ENCODE measurements around the gene CHAT.

Gene CHAT

DNA sequence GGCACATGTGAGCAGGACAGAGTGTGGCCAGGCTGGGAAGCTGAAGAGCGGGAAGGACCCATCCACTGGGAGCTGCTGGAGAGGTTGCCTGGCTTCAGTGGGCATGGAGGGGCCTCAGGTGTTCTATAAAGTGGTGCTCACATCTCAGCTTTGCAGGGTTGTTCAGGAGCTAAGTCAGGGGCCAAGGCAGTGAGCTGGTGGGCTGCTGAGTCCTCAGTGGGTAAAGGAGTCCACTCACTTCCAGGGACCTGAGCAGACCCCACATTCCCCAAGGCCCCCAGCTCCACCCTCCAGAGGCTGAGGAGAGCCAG is 36.8 kb downstream of the CHAT start:
- Histone ChIP-seq H3K4me1 (ENCODE audit: control insufficient read depth, insufficient read depth, low read length) (no peaks in the 10 kb centered on the region), H3K36me3 (ENCODE audit: insufficient read depth, low read length) (no peaks in the 10 kb centered on the region), H3K27me3 (ENCODE audit: control insufficient read depth, insufficient read depth, low read length) (peaks cover 42% of the 10 kb centered on the region), H3K9ac (ENCODE audit: low read depth, low read length) (no peak overlapping the region), H3K9me3 (replicated peaks; ENCODE audit: low read length) (no peaks in the 10 kb centered on the region), H3K4me3 (ENCODE audit: low read length) (no peak overlapping the region), H3K4me2 (ENCODE audit: low read length) (no peak overlapping the region)

DNA sequence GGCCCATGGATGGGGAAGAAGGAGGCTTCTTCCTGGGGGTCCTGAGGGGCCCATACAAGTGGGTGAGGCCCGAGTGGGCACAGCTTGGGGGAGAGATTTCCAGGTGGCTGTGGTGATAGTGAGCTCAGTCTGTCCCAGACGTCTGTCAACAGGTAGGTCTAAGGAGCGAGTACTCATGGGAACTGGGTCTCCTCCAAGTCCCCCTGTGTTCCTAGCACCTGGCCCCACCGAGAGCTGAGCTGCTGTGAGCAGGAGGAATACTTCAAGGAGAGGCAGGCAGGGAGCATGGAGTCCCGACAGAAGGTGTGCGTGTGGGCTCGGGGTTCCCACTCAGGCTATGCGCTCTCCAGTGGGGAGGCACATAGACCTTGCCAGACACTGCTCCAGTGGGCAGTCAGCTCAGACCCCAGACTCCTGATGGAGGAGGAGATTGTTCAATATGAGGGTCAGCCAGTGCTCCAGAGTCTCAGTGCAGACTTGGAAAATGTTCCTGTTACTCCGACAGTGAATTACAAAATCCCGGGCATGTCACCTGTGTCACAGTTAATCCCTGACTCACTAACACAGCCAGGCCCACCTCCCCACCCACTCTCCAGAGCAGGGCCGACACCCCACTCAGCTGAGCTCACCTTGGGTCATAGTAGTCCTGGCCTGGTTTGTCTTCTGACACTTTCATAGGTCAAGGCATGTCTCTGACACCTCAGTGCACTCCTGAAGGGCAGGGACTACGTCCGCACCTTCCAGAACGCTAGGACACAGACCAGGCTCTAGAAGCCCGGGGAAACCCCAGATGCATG is 37.4 kb downstream of the CHAT start:
- no peaks in the 10 kb centered on the region for H3K36me3 ChIP-seq (ENCODE audit: insufficient read depth, low read length)
- no peak overlapping the region for H3K9ac ChIP-seq (ENCODE audit: low read depth, low read length)
- H3K4me1 ChIP-seq (ENCODE audit: control insufficient read depth, insufficient read depth, low read length), result no peaks in the 10 kb centered on the region
- peaks cover 36% of the 10 kb centered on the region for H3K27me3 ChIP-seq (ENCODE audit: control insufficient read depth, insufficient read depth, low read length)
- no peaks in the 10 kb centered on the region for H3K9me3 ChIP-seq (replicated peaks; ENCODE audit: low read length)
- no peak overlapping the region for H3K4me2 ChIP-seq (ENCODE audit: low read length)
- H3K4me3 ChIP-seq (ENCODE audit: low read length), result no peak overlapping the region

DNA sequence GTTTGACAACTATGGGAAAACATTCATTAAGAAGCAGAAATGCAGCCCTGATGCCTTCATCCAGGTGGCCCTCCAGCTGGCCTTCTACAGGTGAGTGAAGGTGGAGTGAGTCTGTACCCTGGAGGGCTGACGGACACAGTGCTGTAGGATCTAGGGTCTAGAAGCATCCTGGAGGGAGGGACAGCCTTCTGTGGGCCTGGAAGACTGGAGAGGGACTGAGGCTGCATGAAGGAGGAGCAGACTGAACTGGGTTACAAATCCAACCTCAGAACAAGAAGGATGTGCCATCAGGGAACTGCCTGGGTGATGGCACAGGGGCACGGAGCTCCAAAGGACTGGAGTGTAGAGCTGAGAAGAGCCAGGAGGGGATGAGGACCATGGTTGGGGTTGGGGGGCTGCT is 38.1 kb downstream of the CHAT start:
- H3K27me3 ChIP-seq (ENCODE audit: control insufficient read depth, insufficient read depth, low read length), result peaks cover 41% of the 10 kb centered on the region
- H3K9ac ChIP-seq (ENCODE audit: low read depth, low read length), result no peak overlapping the region
- H3K36me3 ChIP-seq (ENCODE audit: insufficient read depth, low read length), result no peaks in the 10 kb centered on the region
- no peak overlapping the region for H3K4me2 ChIP-seq (ENCODE audit: low read length)
- H3K9me3 ChIP-seq (replicated peaks; ENCODE audit: low read length), result no peaks in the 10 kb centered on the region
- H3K4me1 ChIP-seq (ENCODE audit: control insufficient read depth, insufficient read depth, low read length), result no peaks in the 10 kb centered on the region
- no peak overlapping the region for H3K4me3 ChIP-seq (ENCODE audit: low read length)

DNA sequence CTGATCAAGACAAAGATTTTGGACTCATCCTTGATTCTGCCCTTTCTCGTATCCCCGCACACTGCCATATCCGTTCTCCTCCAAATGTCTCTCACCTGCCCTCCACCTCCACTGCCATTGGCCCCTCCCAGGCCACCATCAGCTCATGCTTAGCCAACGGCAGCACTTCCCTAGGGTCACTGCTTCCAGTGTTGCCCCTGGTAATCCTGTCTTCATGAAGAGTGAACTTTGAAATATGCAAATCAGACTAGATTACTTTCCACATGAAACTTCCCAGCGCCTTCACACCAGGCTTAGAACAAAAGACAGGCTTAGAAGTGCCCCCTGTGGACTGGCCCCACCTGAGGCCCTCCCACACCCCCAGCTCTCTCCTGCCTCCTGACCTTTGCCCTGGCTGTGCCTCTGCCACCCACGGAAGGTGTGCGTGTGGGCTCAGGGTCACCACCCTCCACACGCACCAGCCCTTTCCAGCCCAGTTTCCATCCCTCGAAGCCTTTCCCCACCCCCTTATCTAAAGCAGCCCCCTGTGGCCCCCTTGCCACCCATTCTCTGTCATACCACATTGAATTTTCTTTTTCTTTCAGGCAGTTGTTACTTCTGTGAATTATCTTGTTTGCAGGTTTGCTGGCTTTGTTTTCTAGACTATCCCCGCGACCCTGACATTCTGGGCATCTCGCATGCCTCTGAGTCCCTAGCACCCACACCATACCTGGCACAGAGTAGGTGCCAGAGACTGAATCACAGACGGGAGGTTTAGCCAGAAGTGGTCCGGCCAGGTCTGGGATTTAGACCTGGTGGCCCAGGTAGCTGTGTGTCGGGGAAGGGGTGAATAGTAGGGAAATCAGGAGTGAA is 38.8 kb downstream of the CHAT start:
- Histone ChIP-seq H3K4me2 (ENCODE audit: low read length) (no peak overlapping the region), H3K4me3 (ENCODE audit: low read length) (no peak overlapping the region), H3K9me3 (replicated peaks; ENCODE audit: low read length) (no peaks in the 10 kb centered on the region), H3K36me3 (ENCODE audit: insufficient read depth, low read length) (no peaks in the 10 kb centered on the region), H3K4me1 (ENCODE audit: control insufficient read depth, insufficient read depth, low read length) (no peaks in the 10 kb centered on the region), H3K27me3 (ENCODE audit: control insufficient read depth, insufficient read depth, low read length) (peaks cover 37% of the 10 kb centered on the region), H3K9ac (ENCODE audit: low read depth, low read length) (no peak overlapping the region)

DNA sequence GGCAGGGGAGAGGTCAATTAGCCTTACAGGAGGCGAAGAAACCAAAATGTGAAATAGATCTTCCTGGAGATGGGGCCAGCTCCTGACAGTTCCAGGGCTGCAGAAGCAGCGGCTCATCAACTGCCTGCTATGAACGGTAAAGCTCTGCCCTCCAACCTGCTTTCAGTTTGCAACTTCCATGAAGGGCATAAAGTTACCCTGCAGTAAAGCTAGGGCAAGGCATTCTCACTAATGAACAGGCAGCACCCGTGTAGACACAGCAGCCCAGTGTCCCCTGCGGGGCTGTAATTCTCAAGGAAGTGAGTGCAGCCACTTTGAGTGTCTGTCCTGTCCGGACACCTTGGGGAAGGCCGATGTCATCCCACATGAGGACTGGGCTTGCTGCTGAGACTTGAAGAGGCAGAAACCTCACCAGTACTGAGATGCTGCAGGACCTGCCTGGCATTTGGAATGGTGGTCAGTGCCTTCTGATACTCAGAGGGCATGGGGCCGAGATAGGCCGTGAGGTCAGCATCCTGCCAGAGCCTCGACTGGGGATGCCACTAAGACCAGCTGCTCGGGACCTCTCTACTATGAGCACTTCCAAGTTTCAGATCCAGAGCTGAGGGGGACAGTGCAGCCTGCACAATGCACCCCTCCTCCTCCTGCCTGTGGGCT is 39.6 kb downstream of the CHAT start:
- no peak overlapping the region for H3K9ac ChIP-seq (ENCODE audit: low read depth, low read length)
- H3K9me3 ChIP-seq (replicated peaks; ENCODE audit: low read length), result no peaks in the 10 kb centered on the region
- H3K4me1 ChIP-seq (ENCODE audit: control insufficient read depth, insufficient read depth, low read length), result no peaks in the 10 kb centered on the region
- no peak overlapping the region for H3K4me3 ChIP-seq (ENCODE audit: low read length)
- peaks cover 31% of the 10 kb centered on the region for H3K27me3 ChIP-seq (ENCODE audit: control insufficient read depth, insufficient read depth, low read length)
- no peaks in the 10 kb centered on the region for H3K36me3 ChIP-seq (ENCODE audit: insufficient read depth, low read length)
- no peak overlapping the region for H3K4me2 ChIP-seq (ENCODE audit: low read length)

DNA sequence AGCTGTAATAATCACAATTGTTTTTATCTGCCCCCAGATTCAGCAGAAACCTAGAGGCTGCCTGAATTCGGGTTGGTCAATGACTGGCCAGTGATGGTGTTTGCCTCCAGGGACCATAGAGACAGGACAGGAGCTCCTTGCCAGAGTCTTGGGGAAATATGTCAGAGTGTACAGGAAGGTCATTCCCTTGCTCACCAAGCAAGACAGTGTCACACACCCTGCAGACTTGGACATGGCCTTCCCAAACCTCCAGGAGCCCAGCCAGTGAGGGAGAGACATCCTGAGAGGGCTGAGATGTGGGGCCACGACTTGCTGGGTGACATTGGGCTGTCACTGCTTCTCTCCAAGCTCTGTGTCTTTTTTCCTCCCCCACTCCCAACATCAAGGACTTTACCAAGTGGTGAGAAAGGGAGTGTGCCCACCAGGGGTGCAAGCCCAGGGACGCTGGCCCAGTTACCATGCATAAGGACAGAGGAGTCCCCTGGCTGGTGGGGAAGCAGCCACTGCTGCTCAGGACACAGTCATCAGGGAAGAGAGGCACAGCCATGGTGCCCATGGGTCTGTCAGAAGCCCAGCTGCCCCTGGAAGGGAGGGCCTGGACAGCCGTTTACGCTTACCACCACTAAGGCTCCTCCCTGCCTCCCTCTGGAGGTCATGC is 40.3 kb downstream of the CHAT start:
- no peak overlapping the region for H3K4me2 ChIP-seq (ENCODE audit: low read length)
- peaks cover 24% of the 10 kb centered on the region for H3K27me3 ChIP-seq (ENCODE audit: control insufficient read depth, insufficient read depth, low read length)
- no peak overlapping the region for H3K4me3 ChIP-seq (ENCODE audit: low read length)
- H3K36me3 ChIP-seq (ENCODE audit: insufficient read depth, low read length), result no peaks in the 10 kb centered on the region
- H3K9ac ChIP-seq (ENCODE audit: low read depth, low read length), result no peak overlapping the region
- no peaks in the 10 kb centered on the region for H3K9me3 ChIP-seq (replicated peaks; ENCODE audit: low read length)
- no peaks in the 10 kb centered on the region for H3K4me1 ChIP-seq (ENCODE audit: control insufficient read depth, insufficient read depth, low read length)

DNA sequence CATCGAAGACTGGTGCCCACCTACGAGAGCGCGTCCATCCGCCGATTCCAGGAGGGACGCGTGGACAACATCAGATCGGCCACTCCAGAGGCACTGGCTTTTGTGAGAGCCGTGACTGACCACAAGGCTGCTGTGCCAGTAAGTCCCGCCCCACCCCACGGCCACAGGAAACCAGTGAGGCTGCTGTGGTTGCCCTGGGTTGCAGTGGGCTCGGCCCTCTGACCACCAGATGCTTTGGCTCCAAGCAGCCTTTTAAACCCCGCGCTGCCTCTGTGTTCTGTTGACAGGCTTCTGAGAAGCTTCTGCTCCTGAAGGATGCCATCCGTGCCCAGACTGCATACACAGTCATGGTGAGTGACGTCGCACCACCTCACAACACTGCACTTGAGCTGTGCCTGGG is 41.3 kb downstream of the CHAT start:
- H3K9ac ChIP-seq (ENCODE audit: low read depth, low read length), result no peak overlapping the region
- H3K4me3 ChIP-seq (ENCODE audit: low read length), result no peak overlapping the region
- no peaks in the 10 kb centered on the region for H3K36me3 ChIP-seq (ENCODE audit: insufficient read depth, low read length)
- H3K4me2 ChIP-seq (ENCODE audit: low read length), result no peak overlapping the region
- H3K27me3 ChIP-seq (ENCODE audit: control insufficient read depth, insufficient read depth, low read length), result peaks cover 20% of the 10 kb centered on the region
- H3K4me1 ChIP-seq (ENCODE audit: control insufficient read depth, insufficient read depth, low read length), result no peaks in the 10 kb centered on the region
- no peaks in the 10 kb centered on the region for H3K9me3 ChIP-seq (replicated peaks; ENCODE audit: low read length)

DNA sequence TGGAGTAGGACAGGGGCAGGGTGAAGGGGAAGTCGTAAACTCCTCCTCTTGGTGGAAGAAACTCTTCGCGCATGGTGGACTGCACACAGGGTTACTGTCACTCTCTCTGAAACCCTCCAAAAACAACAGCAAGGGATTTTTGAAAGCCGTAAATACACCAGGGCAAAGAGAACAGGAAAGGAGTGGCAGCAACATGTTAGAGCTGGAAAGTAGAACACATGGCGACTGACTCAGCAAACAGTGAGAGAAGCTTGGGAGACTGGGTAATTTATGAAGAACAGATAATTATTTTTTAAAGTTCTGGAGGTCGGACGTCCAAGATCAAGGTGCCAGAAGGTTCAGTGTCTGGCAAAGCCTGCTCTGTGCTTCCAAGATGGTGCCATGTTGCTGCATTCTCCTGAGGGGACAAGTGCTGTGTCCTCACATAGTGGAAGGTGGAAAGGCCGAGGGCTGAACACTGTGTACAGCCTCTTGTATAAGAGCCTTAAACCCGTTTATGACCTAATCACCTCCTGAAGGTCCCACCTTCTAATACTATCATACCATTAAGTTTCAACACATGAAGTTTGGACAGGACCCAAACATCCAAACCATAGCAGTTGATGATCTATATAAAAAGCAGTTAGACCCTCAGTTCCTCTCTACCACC is 43.1 kb downstream of the CHAT start:
- H3K4me1 ChIP-seq (ENCODE audit: control insufficient read depth, insufficient read depth, low read length), result no peaks in the 10 kb centered on the region
- H3K9ac ChIP-seq (ENCODE audit: low read depth, low read length), result no peak overlapping the region
- no peak overlapping the region for H3K4me3 ChIP-seq (ENCODE audit: low read length)
- H3K4me2 ChIP-seq (ENCODE audit: low read length), result no peak overlapping the region
- H3K27me3 ChIP-seq (ENCODE audit: control insufficient read depth, insufficient read depth, low read length), result peaks cover 7% of the 10 kb centered on the region
- no peaks in the 10 kb centered on the region for H3K36me3 ChIP-seq (ENCODE audit: insufficient read depth, low read length)
- H3K9me3 ChIP-seq (replicated peaks; ENCODE audit: low read length), result no peaks in the 10 kb centered on the region

DNA sequence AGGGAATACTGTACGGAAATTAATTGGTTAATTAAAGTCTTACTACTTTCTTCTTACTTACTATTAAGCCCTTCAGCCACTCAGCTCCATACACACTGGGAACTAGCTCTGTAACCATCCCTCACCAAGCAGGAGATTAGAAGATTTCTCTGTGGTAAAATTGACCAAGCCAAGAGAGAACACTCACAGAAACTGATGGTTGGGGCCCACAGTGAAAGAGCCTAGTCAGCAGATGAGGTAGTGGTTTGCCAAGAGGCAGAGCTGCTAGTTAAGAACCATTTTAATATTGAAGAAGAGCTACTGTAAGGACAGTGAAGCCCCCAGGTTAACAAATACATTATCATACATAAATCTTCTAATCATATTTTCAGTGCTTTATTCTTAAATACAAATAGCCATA is 43.8 kb downstream of the CHAT start:
- H3K4me1 ChIP-seq (ENCODE audit: control insufficient read depth, insufficient read depth, low read length), result no peaks in the 10 kb centered on the region
- no peak overlapping the region for H3K4me3 ChIP-seq (ENCODE audit: low read length)
- no peaks in the 10 kb centered on the region for H3K9me3 ChIP-seq (replicated peaks; ENCODE audit: low read length)
- no peak overlapping the region for H3K4me2 ChIP-seq (ENCODE audit: low read length)
- peaks cover 5% of the 10 kb centered on the region for H3K27me3 ChIP-seq (ENCODE audit: control insufficient read depth, insufficient read depth, low read length)
- no peak overlapping the region for H3K9ac ChIP-seq (ENCODE audit: low read depth, low read length)
- H3K36me3 ChIP-seq (ENCODE audit: insufficient read depth, low read length), result no peaks in the 10 kb centered on the region

DNA sequence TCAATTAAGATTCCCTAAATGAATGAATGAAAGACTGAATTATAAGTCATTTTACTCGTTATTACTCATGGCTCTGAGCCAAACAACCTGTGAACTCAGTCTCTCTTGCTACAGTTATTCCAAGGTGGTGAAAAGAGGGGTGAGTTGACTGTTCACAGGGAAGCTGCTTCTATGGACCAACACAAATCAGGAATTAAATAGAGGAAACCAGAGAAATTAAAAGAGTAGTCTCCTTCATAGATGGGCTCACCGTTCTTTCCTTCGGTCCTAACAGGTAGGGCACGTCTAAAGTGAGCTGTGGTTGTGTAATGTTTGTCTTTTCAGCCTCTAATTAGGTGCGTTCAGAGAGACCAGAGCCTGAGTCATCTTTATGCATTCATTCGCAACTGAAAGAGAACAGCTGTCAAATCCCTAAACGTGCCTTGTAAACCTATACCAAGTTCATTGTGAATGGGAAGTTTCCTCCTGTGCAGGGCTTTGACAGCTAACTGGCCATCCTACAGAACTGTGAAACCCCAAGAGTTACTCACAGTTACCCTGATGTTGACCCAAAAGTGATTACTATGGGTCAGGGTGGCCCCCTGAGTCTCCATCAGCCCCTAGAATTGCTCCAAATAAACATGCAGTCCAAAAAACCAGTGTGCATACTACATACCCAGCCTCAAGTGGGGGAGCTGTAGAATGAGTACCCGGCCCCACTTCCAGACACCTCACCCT is 47.5 kb downstream of the CHAT start:
- Histone ChIP-seq H3K4me2 (ENCODE audit: low read length) (no peak overlapping the region), H3K9ac (ENCODE audit: low read depth, low read length) (no peak overlapping the region), H3K36me3 (ENCODE audit: insufficient read depth, low read length) (no peaks in the 10 kb centered on the region), H3K4me3 (ENCODE audit: low read length) (no peak overlapping the region), H3K4me1 (ENCODE audit: control insufficient read depth, insufficient read depth, low read length) (no peaks in the 10 kb centered on the region), H3K27me3 (ENCODE audit: control insufficient read depth, insufficient read depth, low read length) (peaks cover 34% of the 10 kb centered on the region), H3K9me3 (replicated peaks; ENCODE audit: low read length) (no peaks in the 10 kb centered on the region)
